Thoracic aorta (tissue), 2 donors: ENCODE data around the gene C19orf73. TPM values are rescaled to one million over a fixed set of nuclear protein-coding genes. Genes with fewer than 3 reads are reported as not detected.

Experiments used
- ATAC-seq: fragments of 150-250 bp; one replicate; pipeline ENCODE4 v1.8.0; 2017; ENCODE audit warnings: low read depth; ENCODE audit not compliant: insufficient number of reproducible peaks, low FRiP score
- DNase-seq: peaks from one replicate; pipeline ENCODE4 v3.0.0-alpha.2; 2020; ENCODE audit warnings: low spot score
- H3K27ac ChIP-seq, 2 donors: fragments of 200-600 bp; sonication (generic); 1 replicate in 1 of 2; 2 replicates in 1 of 2; pipeline ENCODE4 v1.5.1; 2016; ENCODE audit warnings: mild to moderate bottlenecking in 2 of 2, moderate library complexity in 2 of 2
- H3K27me3 ChIP-seq: fragments of 200-600 bp; sonication (generic); replicated peaks from 2 replicates; pipeline ENCODE4 v1.6.0; 2016; ENCODE audit warnings: mild to moderate bottlenecking; ENCODE audit not compliant: insufficient read depth
- H3K36me3 ChIP-seq: fragments of 200-600 bp; sonication (generic); one replicate; pipeline ENCODE4 v1.5.1; 2016
- H3K4me1 ChIP-seq, 2 donors: fragments of 200-600 bp; sonication (generic); 1 replicate in 1 of 2; 2 replicates in 1 of 2; pipeline versions ENCODE4 v1.5.1 to v1.6.0; 2016; ENCODE audit warnings: low read depth in 2 of 2, mild to moderate bottlenecking in 1 of 2; ENCODE audit not compliant: control insufficient read depth in 1 of 2
- H3K4me3 ChIP-seq: fragments of 200-600 bp; sonication (generic); 2 replicates; pipeline ENCODE4 v1.5.1; 2016; ENCODE audit warnings: mild to moderate bottlenecking
- H3K9me3 ChIP-seq: fragments of 200-600 bp; sonication (generic); 2 replicates; pipeline ENCODE4 v1.5.1; 2016
- CTCF ChIP-seq: fragments of 200-600 bp; sonication (generic); IDR thresholded peaks from one replicate; pipeline ENCODE4 v1.5.1; 2019; ENCODE audit warnings: antibody characterized with exemption
- total RNA-seq, 2 donors: library from RNA; depleted of rRNA; stranded (reverse); fragments of >200 nt; gene quantifications; one replicate each; pipeline versions ENCODE4 v1.1.0 to v1.2.3, GENCODE V29; 2016

The C19orf73 gene
- total RNA-seq, result not detected

- H3K9me3 ChIP-seq, result no peaks in the 10 kb centered on the region
- peak; percentile 39 for TF ChIP-seq CTCF
- ATAC-seq (peak; percentile 86), DNase-seq (peak; percentile 62)
- H3K27me3 ChIP-seq, result no peaks in the 10 kb centered on the region
- H3K4me1 ChIP-seq, result peaks cover 15 to 34% of the 10 kb centered on the region in 2 donors
- H3K27ac ChIP-seq, result peak within 1 kb of the TSS; percentile 91 to 98
- H3K4me3 ChIP-seq, result peak within 1 kb of the TSS; percentile 88
- H3K36me3 ChIP-seq, result no peaks in the 10 kb centered on the region
These were observed at the start of gene C19orf73 for GRCh38 chr19:49118565-49119410. Gene C19orf73 (minus strand): TSS chr19:49119143. CDS start chr19:49119022, 121 bp downstream.

GRCh38 chr19:49168421-49168820, 49.5 kb upstream of the C19orf73 start:
- ATAC-seq, result no peak
- Histone ChIP-seq H3K27me3 (no peaks in the 10 kb centered on the region), H3K4me1 (peaks cover 15 to 23% of the 10 kb centered on the region in 2 donors), H3K27ac (no peak overlapping the region), H3K9me3 (no peaks in the 10 kb centered on the region), H3K4me3 (no peak overlapping the region), H3K36me3 (peaks cover 37% of the 10 kb centered on the region)
- DNase-seq, result no peak
- TF ChIP-seq CTCF, result no peak

GRCh38 chr19:49167857-49168409, 49.0 kb upstream of the C19orf73 start:
- no peak for DNase-seq
- Histone ChIP-seq H3K36me3 (peaks cover 32% of the 10 kb centered on the region), H3K27ac (no peak overlapping the region), H3K27me3 (no peaks in the 10 kb centered on the region), H3K4me1 (peaks cover 15 to 24% of the 10 kb centered on the region in 2 donors), H3K4me3 (no peak overlapping the region), H3K9me3 (no peaks in the 10 kb centered on the region)
- no peak for TF ChIP-seq CTCF
- ATAC-seq, result no peak

- H3K4me1 ChIP-seq, result peaks cover 15 to 24% of the 10 kb centered on the region in 2 donors
- TF ChIP-seq CTCF, result no peak
- H3K27me3 ChIP-seq, result no peaks in the 10 kb centered on the region
- peak overlapping the region; percentile 91 to 95 for H3K27ac ChIP-seq
- peaks cover 14% of the 10 kb centered on the region for H3K36me3 ChIP-seq
- H3K9me3 ChIP-seq, result no peaks in the 10 kb centered on the region
- ATAC-seq (no peak), DNase-seq (no peak)
- peak overlapping the region; percentile 60 for H3K4me3 ChIP-seq
These were observed 46.9 kb upstream of the C19orf73 start for GRCh38 chr19:49165865-49166301.

GRCh38 chr19:49165111-49165750, 46.3 kb upstream of the C19orf73 start:
- DNase-seq, result no peak
- H3K4me3 ChIP-seq, result peak overlapping the region; percentile 60

More at GRCh38 chr19:49165111-49165750, 46.3 kb upstream of the C19orf73 start:
- peak; percentile 61 for ATAC-seq
- peaks cover 15 to 24% of the 10 kb centered on the region in 2 donors for H3K4me1 ChIP-seq
- peak overlapping the region; percentile 91 to 95 for H3K27ac ChIP-seq
- no peaks in the 10 kb centered on the region for H3K27me3 ChIP-seq
- no peaks in the 10 kb centered on the region for H3K9me3 ChIP-seq
- H3K36me3 ChIP-seq, result peaks cover 7% of the 10 kb centered on the region
- TF ChIP-seq CTCF, result no peak
